COLO829 (cell line): ENCODE results near the gene CLIC1.

Source experiments
- DNase-seq: peaks from one replicate; pipeline ENCODE4 v3.0.0; 2012; ENCODE audit warnings: low spot score

Gene CLIC1

GRCh38 chr6:31701666-31702404, 34.5 kb downstream of the CLIC1 start:
- no peak for DNase-seq

- DNase-seq, result no peak
These were observed 35.5 kb downstream of the CLIC1 start for GRCh38 chr6:31700740-31701401.

GRCh38 chr6:31697555-31697954, 38.8 kb downstream of the CLIC1 start:
- no peak for DNase-seq

GRCh38 chr6:31693535-31693934, 42.8 kb downstream of the CLIC1 start:
- no peak for DNase-seq

GRCh38 chr6:31692886-31693285, 43.4 kb downstream of the CLIC1 start:
- DNase-seq, result no peak

- DNase-seq, result no peak
These were observed 44.0 kb downstream of the CLIC1 start for GRCh38 chr6:31692353-31692752.

GRCh38 chr6:31691564-31692108, 44.7 kb downstream of the CLIC1 start:
- no peak for DNase-seq

- DNase-seq, result no peak
These were observed 45.3 kb downstream of the CLIC1 start for GRCh38 chr6:31691078-31691463.

- DNase-seq, result no peak
These were observed 45.9 kb downstream of the CLIC1 start for GRCh38 chr6:31690231-31691077.

- no peak for DNase-seq
These were observed 46.9 kb downstream of the CLIC1 start for GRCh38 chr6:31689249-31690110.

- DNase-seq, result no peak
These were observed 48.3 kb downstream of the CLIC1 start for GRCh38 chr6:31687860-31688693.

- no peak for DNase-seq
These were observed 49.0 kb downstream of the CLIC1 start for GRCh38 chr6:31687321-31687720.

GRCh38 chr6:31686483-31686882, 49.8 kb downstream of the CLIC1 start:
- DNase-seq, result no peak

- DNase-seq, result no peak
These were observed 52.7 kb downstream of the CLIC1 start for GRCh38 chr6:31683591-31683990.

GRCh38 chr6:31681135-31681671, 55.1 kb downstream of the CLIC1 start:
- no peak for DNase-seq
